ENCODE measurements around the gene ITPKC.

- no peak for TF ChIP-seq ZNF639 (CRISPR knock-in tag; conservative IDR thresholded peaks at IDR 0.05 in 1 of 2, IDR thresholded peaks at IDR 0.05 in 1 of 2)
- TF ChIP-seq ZNF518B (CRISPR knock-in tag; IDR thresholded peaks at IDR 0.05), result no peak
- no peak for TF ChIP-seq RAD21 (CRISPR knock-in tag; conservative IDR thresholded peaks at IDR 0.05 in 1 of 2, IDR thresholded peaks at IDR 0.05 in 1 of 2)
- no peak for TF ChIP-seq CHD1 (IDR thresholded peaks at IDR 0.05; ENCODE audit: low read length)
- no peak for TF ChIP-seq SNAPC5 (CRISPR knock-in tag; IDR thresholded peaks at IDR 0.05)
- no peak for TF ChIP-seq ZNF175 (CRISPR knock-in tag; IDR thresholded peaks at IDR 0.05; ENCODE audit: low read depth)
- no peak for TF ChIP-seq ZNF444 (CRISPR knock-in tag; IDR thresholded peaks at IDR 0.05)
- no peak for TF ChIP-seq PCBP2 (IDR thresholded peaks at IDR 0.05; ENCODE audit: low read depth, low read length, poor library complexity, severe bottlenecking)
- TF ChIP-seq POLR2A (conservative IDR thresholded peaks at IDR 0.05), result no peak
- no peak for TF ChIP-seq KAT8 (IDR thresholded peaks at IDR 0.05; ENCODE audit: low read depth)
- TF ChIP-seq MTA2 (IDR thresholded peaks at IDR 0.05; ENCODE audit: low read depth), result no peak
- no peak for TF ChIP-seq EP300 (IDR thresholded peaks at IDR 0.05; ENCODE audit: low read length)
- no peak for TF ChIP-seq FOXA1 (IDR thresholded peaks at IDR 0.05; ENCODE audit: borderline replicate concordance)
- no peak for TF ChIP-seq ELF1 (tag; IDR thresholded peaks at IDR 0.05)
Measured at GRCh38 chr19:40672573-40673299, 44.2 kb upstream of the ITPKC start.
